Large intestine (tissue), 3 donors: ENCODE measurements around the gene SERPINB5. TPM values are rescaled to one million over a fixed set of nuclear protein-coding genes. Genes with fewer than 3 reads are reported as not detected.
A peak's percentile ranks its signal among the peaks of the same experiment; 100 is the strongest.

Experiments
- DNase-seq, 2 donors: peaks; one replicate each; pipeline versions ENCODE4 v3.0.0 to v3.0.0-alpha.2; 2013
- H3K27ac ChIP-seq: one replicate; pipeline ENCODE4 v1.5.1; 2013; ENCODE audit warnings: low read length
- H3K27me3 ChIP-seq: 2 replicates; pipeline ENCODE4 v1.6.1; 2013; ENCODE audit warnings: low read length; ENCODE audit not compliant: control insufficient read depth, insufficient read depth
- H3K36me3 ChIP-seq: 2 replicates; pipeline ENCODE4 v1.6.1; 2013; ENCODE audit warnings: low read length; ENCODE audit not compliant: control insufficient read depth, insufficient read depth
- H3K4me1 ChIP-seq: one replicate; pipeline ENCODE4 v1.6.1; 2013; ENCODE audit warnings: low read length; ENCODE audit not compliant: control insufficient read depth, insufficient read depth
- H3K4me3 ChIP-seq: one replicate; pipeline ENCODE4 v1.5.1; 2013; ENCODE audit warnings: low read length
- H3K9me3 ChIP-seq: one replicate; pipeline ENCODE4 v1.6.1; 2013; ENCODE audit warnings: mild to moderate bottlenecking, low read depth, low read length, moderate library complexity; ENCODE audit not compliant: control insufficient read depth
- WGBS: methylation state at CpG from one replicate; pipeline ENCODE4 v1.1.5; 2013; ENCODE audit warnings: low lambda C conversion rate; ENCODE audit not compliant: insufficient coverage; 5-methylcytosine and 5-hydroxymethylcytosine counted together
- polyA plus RNA-seq: library from polyadenylated mRNA; unstranded; fragments of 120-200 nt; gene quantifications from one replicate; pipeline ENCODE4 v1.2.1, GENCODE V29; 2013

Gene SERPINB5
- polyA plus RNA-seq, 1 donor: 0.16 TPM

DNA sequence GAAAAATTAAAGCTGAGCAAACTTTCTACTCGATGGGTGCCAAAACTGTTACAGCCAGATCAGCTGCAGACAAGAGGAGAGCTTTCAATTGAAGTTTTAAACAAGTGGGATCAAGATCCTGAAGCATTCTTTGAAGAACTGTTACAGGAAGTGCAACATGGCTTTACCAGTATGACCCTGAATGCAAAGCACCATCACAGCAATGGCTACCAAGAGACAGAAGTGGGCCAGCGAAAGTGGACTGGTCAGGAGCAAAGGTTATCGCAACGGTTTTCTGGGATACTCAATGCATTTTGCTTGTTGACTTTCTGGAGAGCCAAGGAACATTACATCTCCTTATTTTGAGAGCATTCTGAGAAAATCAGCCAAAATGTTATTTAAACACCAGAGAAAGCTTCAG is 9.1 kb upstream of the SERPINB5 start:
- WGBS: no CpG with 5 or more reads among the region's 4 CpGs
- H3K27me3 ChIP-seq: no peaks in the 10 kb centered on the region

GRCh38 chr18:63468575-63468974 is 8.2 kb upstream of the SERPINB5 start:
- H3K9me3 ChIP-seq: no peaks in the 10 kb centered on the region
- no peak overlapping the region for H3K27ac ChIP-seq
- no peak overlapping the region for H3K4me3 ChIP-seq
- H3K4me1 ChIP-seq: no peaks in the 10 kb centered on the region
- H3K36me3 ChIP-seq: no peaks in the 10 kb centered on the region
- WGBS: no CpG with 5 or more reads among the region's 3 CpGs
- no peaks in the 10 kb centered on the region for H3K27me3 ChIP-seq
- DNase-seq: no peak

More for the DNA sequence above, 9.1 kb upstream of the SERPINB5 start:
- H3K4me1 ChIP-seq: no peaks in the 10 kb centered on the region
- H3K36me3 ChIP-seq: no peaks in the 10 kb centered on the region
- no peak overlapping the region for H3K27ac ChIP-seq
- no peaks in the 10 kb centered on the region for H3K9me3 ChIP-seq
- no peak overlapping the region for H3K4me3 ChIP-seq
- DNase-seq: no peak

DNA sequence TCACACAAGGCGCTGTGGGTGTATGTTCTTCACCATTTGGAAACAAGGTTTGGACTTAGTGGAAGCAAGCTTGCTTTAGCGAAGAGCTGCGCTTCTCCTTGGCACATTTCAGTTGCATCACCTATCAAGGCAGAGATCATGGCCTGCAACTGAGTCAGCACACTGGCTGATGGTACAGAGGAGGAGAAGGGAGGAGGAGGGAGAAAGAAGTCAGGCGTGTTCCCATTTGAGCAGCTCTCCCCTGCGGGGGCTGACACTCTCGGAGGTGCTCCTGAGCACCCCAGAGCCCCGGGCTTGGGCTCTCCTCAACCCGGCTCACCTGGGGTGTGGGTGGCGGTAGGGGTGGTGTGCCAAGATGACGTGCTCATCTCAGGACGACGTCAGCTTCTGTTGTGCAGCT is 6.0 kb upstream of the SERPINB5 start:
- H3K27ac ChIP-seq: no peak overlapping the region
- no CpG with 5 or more reads among the region's 12 CpGs for WGBS
- no peak for DNase-seq
- H3K9me3 ChIP-seq: no peaks in the 10 kb centered on the region
- H3K4me3 ChIP-seq: no peak overlapping the region
- H3K36me3 ChIP-seq: no peaks in the 10 kb centered on the region
- H3K4me1 ChIP-seq: no peaks in the 10 kb centered on the region
- no peaks in the 10 kb centered on the region for H3K27me3 ChIP-seq

DNA sequence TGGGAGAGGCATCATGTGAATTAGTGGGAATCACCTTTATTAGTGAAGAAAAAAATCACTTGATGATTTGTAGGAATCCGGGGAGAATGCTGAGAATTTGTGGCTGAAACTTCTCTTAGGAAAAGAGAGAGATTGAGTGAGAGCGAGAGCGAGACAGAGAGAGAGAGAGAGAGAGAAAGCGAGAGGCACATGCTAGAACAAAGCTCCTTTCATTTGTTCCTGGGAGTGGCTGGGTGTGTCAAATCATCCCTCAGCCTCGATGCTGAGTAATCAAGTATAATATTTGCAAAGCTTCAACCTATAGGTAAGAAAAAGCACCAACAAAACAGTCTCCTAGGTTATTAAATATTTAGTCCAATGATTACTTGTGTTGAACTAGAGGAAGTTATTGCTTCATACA is 4.4 kb upstream of the SERPINB5 start:
- H3K36me3 ChIP-seq: no peaks in the 10 kb centered on the region

GRCh38 chr18:63477200-63477599 is 442 bp downstream of the SERPINB5 start:
- no peak for DNase-seq
- Histone ChIP-seq H3K27ac (no peak overlapping the region), H3K36me3 (no peaks in the 10 kb centered on the region), H3K4me3 (no peak overlapping the region), H3K4me1 (no peaks in the 10 kb centered on the region), H3K27me3 (no peaks in the 10 kb centered on the region), H3K9me3 (no peaks in the 10 kb centered on the region)
- 86% methylated on average over 1 of the region's 7 CpGs for WGBS

More for the DNA sequence above, 4.4 kb upstream of the SERPINB5 start:
- H3K4me1 ChIP-seq: no peaks in the 10 kb centered on the region
- H3K27ac ChIP-seq: peak overlapping the region; percentile 24
- H3K4me3 ChIP-seq: no peak overlapping the region
- H3K9me3 ChIP-seq: no peaks in the 10 kb centered on the region
- H3K27me3 ChIP-seq: no peaks in the 10 kb centered on the region
- peak; percentile 56 to 87 for DNase-seq
- 21% methylated on average over 3 of the region's 5 CpGs for WGBS

DNA sequence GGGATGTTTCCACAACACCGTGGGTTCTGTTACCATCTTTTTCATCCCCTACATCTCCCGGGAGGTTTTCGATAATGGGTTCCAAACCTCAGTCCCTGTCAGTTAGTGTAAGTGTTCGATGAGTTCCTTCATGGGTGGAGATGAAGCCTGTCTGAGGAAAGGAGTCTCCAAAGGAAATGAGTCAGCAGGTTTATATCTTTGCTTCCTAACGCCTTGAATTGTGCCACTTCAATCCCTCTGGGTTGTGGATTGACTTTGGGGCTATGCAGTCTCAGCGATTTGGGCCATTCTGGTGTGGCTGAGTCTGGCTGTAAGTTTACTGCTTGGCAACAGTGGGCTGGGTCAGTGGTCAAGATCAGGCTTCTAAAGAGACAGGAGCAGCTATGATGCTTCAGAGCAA is 1.2 kb downstream of the SERPINB5 start:
- H3K36me3 ChIP-seq: no peaks in the 10 kb centered on the region
- H3K9me3 ChIP-seq: no peaks in the 10 kb centered on the region
- H3K27ac ChIP-seq: no peak overlapping the region
- no peaks in the 10 kb centered on the region for H3K27me3 ChIP-seq
- no peaks in the 10 kb centered on the region for H3K4me1 ChIP-seq
- no peak overlapping the region for H3K4me3 ChIP-seq
- no peak for DNase-seq
- 100% methylated on average over 1 of the region's 6 CpGs for WGBS

DNA sequence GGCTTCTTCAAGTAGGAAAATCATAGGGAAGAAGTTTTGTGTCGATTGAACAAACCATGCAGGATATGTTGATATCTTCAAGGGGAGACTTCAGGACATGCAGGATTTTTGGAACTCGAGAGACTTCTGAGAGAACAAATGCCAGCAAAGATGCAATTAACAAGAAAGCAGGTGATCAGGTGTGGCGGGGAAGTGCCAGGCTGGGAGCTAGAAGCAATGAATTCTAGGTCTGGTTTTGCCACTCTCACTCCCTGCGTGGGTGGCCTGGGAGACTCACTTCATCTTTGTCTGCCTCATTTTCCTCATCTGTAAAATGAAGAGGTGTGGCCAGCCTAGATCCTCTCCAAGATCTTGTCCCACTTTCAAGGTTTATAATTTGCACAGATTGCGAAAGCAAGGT is 3.1 kb downstream of the SERPINB5 start:
- 100% methylated on average over 1 of the region's 5 CpGs for WGBS
- DNase-seq: no peak
- no peak overlapping the region for H3K4me3 ChIP-seq
- H3K27ac ChIP-seq: no peak overlapping the region
- no peaks in the 10 kb centered on the region for H3K27me3 ChIP-seq
- no peaks in the 10 kb centered on the region for H3K36me3 ChIP-seq
- H3K4me1 ChIP-seq: no peaks in the 10 kb centered on the region
- H3K9me3 ChIP-seq: no peaks in the 10 kb centered on the region

DNA sequence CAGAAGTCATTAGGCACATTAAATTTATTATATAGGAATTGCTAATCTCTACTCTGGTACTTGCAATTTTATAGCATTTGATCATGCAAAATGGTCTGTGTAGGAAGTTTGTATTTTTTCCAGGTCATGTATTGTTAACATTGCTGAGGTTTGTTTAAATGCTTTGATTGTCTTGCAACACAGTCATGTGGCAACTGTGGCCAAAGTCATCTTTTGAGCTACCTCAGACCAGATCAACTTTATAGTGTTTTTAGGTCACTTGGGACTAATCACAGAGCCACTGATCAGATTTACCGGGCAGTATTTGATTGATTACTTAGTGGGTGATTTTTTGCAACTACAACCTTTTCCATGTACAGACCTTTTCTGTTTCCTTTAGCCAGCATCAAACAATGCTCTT is 3.7 kb downstream of the SERPINB5 start:
- no peak for DNase-seq
- Histone ChIP-seq H3K27ac (no peak overlapping the region), H3K4me3 (no peak overlapping the region), H3K36me3 (no peaks in the 10 kb centered on the region), H3K9me3 (no peaks in the 10 kb centered on the region), H3K4me1 (no peaks in the 10 kb centered on the region), H3K27me3 (no peaks in the 10 kb centered on the region)
- WGBS: no CpG with 5 or more reads among the region's 1 CpG

- H3K27ac ChIP-seq: no peak overlapping the region
- H3K9me3 ChIP-seq: no peaks in the 10 kb centered on the region
- no peak for DNase-seq
- no peak overlapping the region for H3K4me3 ChIP-seq
- no peaks in the 10 kb centered on the region for H3K27me3 ChIP-seq
- H3K4me1 ChIP-seq: no peaks in the 10 kb centered on the region
- no CpG with 5 or more reads among the region's 2 CpGs for WGBS
- no peaks in the 10 kb centered on the region for H3K36me3 ChIP-seq
Measured at GRCh38 chr18:63480915-63481314, 4.2 kb downstream of the SERPINB5 start.

GRCh38 chr18:63487676-63488075 is 10.9 kb downstream of the SERPINB5 start:
- H3K36me3 ChIP-seq: no peaks in the 10 kb centered on the region
- H3K27me3 ChIP-seq: no peaks in the 10 kb centered on the region
- no peaks in the 10 kb centered on the region for H3K4me1 ChIP-seq
- H3K4me3 ChIP-seq: no peak overlapping the region
- no peak overlapping the region for H3K27ac ChIP-seq
- H3K9me3 ChIP-seq: no peaks in the 10 kb centered on the region
- no peak for DNase-seq
- 100% methylated on average over 1 of the region's 2 CpGs for WGBS

GRCh38 chr18:63488160-63488559 is 11.4 kb downstream of the SERPINB5 start:
- H3K4me1 ChIP-seq: no peaks in the 10 kb centered on the region
- H3K27ac ChIP-seq: no peak overlapping the region
- no CpG with 5 or more reads among the region's 2 CpGs for WGBS
- no peak overlapping the region for H3K4me3 ChIP-seq
- H3K27me3 ChIP-seq: no peaks in the 10 kb centered on the region
- no peaks in the 10 kb centered on the region for H3K9me3 ChIP-seq
- no peak for DNase-seq
- no peaks in the 10 kb centered on the region for H3K36me3 ChIP-seq
